Caki2 (cell line): ENCODE data around the gene NKAP. TPM values are rescaled to one million over a fixed set of nuclear protein-coding genes. Genes with fewer than 3 reads are reported as not detected.
A peak's percentile ranks its signal among the peaks of the same experiment; 100 is the strongest.
"Not testable (repeated sequence)": the region's sequence is repeated elsewhere in the genome, so short reads cannot be mapped to it uniquely, and the experiment has no call there.

Experiments
- DNase-seq: peaks from one replicate; pipeline ENCODE4 v3.0.0-alpha.2; 2015; ENCODE audit warnings: low read depth
- in situ Hi-C: cut with HindIII; loops from 2 replicates; pipeline ENCODE4 v1.10.0; 2016; ENCODE audit warnings: low sequenced_read_pairs, low pct_unique_long_range_greater_than_20kb, mixed read lengths
- total RNA-seq: library from RNA; depleted of rRNA; stranded (reverse); fragments of >200 nt; shearing (Covaris generic); gene quantifications from 2 replicates; pipeline ENCODE4 v1.2.3, GENCODE V29; 2014; ENCODE audit warnings: low replicate concordance

Gene NKAP
- total RNA-seq, 1 experiment from 2014 or later = 5.7 TPM

DNA sequence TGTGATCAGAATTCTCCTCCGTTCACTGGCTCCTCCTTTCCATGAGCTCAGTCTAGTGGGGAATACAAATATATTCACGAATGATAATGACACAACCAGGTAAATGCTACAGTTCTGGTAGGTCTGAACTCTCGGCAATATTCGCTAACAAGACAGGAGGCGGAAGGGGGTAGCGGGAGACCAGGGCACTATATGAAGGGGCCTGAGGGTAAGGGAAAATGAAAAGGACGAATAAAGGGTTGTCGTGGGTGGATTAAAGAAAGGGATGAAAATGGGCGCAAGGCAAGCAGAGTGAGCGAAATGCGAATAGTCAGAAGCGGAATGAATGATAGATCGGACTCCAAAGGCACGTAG lies 743 bp downstream of the NKAP start:
- in situ Hi-C loops = no loop called here
- no peak for DNase-seq

DNA sequence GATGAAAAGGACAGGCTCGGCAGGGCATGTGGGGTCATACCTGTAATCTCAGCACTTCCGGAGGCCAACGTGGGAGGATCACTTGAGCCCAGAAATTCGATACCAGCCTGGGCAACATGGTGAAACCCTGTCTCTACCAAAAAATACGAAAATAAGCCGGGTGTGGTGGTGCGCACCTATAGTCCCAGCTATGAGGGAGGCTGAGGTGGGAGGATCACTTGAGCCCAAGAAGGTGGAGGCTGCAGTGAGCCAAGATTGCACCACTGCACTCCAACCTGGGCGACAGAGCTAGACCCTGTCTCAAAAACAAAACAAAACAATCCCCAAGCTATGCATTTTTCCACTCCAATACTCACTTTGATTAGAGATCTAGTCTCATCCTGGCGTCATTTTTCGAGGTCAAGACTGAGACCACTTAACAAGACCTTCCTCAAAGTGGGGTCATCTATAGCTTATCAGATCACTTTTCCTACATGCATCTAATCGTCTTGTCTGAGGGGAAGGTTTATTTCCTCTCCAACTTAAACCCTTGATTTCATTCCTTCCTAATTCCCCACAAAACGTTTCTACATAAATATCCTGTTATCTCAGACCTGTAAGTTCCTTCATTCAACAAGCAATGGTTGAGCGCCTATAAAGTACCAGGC lies 1.3 kb downstream of the NKAP start:
- in situ Hi-C loops = no loop called here

DNA sequence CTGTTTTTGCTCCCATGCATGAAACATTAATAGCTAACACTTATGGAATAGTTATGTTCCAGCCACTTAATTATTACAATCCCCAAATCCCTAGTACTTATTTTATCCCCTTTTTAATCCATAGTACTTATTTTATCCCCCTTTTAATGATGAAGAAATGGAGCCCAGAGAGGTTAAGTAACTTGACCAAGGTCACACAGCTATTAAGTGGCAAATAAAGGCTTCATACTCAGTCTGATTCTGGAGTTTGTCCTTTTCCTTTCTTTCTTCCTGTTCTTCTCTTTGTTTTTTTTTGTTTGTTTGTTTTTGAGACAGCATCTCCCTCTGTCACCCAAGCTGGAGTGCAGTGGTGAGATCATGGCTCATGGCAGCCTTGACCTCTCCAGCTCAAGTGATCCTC lies 2.2 kb downstream of the NKAP start:
- no peak for DNase-seq
- in situ Hi-C loops = no loop called here

More for the DNA sequence above, 1.3 kb downstream of the NKAP start:
- DNase-seq = no peak

DNA sequence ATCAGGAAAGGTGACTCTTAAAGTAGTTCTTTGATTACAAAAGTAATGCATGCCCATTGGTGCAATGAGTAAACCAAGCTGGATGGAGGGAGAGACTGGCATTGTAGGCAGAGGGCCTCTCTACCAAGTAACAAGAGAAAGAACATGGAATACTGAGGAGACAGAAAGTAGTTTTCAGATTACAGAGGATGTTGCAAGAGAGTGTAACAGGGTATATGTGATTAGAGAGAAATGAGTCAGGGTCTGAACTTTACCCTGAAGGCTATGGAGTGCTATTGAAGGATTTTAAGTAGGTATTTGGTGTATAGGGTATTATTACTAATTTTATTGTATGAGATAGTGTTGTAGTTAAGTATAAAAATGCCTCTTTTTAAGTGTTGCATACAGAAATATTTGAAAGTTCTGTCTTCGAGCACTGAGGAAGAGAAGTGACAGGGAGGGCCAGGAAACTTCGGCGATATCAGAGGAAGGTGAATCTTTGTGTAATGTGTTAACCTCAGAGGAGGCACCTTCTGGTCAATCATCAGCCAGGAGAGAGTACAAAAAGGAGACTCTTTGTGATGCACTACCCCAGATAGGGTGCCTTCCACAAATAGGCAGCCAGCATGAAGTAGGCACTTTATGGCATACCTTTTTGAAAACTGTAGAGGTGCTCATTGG lies 8.2 kb downstream of the NKAP start:
- in situ Hi-C loops = no loop called here
- DNase-seq = no peak

DNA sequence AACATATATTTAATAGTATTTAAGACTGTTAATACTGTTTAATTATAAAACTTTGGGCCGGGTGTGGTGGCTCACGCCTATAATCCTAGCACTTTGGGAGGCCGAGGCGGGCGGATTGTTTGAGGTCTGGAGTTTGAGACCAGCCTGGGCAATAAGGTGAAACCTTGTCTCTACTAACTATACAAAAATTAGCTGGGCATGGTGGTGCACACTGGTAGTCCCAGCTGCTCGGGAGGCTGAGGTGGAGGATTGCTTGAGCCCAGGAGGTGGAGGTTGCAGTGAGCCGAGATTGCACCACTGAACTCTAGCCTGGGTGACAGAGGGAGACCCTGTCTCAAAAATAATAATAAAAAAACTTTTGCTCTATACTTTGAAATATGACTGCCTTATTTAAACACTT lies 21.2 kb downstream of the NKAP start:
- in situ Hi-C loops, DNase-seq: not testable (repeated sequence)

DNA sequence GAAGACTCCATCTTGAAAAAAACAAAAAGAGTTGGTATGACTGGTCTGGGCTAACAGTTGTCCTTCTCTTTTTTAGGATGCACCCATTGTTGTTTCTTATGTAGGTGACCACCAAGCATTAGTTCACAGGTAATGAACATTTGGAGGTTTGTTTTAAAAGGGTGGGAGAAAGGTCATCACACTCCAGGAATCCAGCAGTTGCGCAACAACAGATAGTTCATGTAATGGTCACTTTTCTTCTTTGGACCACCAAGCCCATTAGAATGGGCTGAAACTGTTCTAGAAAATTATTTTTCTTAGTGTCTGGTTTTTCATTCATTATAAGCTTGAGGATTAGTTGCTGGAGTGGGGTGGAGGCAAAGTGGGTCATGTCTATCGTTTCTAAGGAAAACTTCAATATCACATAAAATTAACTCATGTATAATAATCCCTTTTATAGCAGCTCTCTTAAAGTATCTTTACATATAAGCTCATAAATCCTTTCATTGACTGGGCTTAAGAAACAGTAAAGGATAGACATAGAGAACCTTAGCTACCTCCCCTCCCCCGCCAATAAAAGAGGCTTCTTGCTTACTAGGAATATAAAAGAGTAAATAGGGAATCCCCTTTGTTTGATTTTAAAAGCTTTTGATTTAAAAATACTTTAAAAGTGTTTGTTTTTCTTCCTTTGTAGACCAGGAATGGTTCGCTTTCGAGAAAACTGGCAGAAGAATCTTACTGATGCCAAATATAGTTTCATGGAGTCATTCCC lies 23.5 kb downstream of the NKAP start:
- in situ Hi-C loops = no loop called here
- no peak for DNase-seq

DNA sequence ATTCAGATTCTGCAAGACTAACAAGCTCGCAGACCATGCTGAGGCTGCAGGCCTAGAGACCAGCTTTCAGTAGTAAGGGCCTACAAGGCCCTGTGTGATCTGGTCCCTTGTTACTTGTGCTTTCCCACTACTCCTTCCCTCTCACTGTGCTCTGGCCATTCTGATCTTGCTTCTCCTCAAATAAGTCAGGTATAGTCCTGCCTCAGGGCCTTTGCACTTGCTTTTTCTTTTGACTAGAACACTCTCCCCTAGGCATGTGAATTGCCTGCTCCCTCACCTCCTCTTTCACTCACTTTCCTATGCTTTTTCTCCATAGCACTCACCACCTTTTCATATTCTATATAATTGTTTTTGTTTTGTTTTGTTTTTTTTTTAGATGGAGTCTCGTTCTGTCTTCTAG lies 25.7 kb downstream of the NKAP start:
- in situ Hi-C loops = no loop called here
- no peak for DNase-seq

DNA sequence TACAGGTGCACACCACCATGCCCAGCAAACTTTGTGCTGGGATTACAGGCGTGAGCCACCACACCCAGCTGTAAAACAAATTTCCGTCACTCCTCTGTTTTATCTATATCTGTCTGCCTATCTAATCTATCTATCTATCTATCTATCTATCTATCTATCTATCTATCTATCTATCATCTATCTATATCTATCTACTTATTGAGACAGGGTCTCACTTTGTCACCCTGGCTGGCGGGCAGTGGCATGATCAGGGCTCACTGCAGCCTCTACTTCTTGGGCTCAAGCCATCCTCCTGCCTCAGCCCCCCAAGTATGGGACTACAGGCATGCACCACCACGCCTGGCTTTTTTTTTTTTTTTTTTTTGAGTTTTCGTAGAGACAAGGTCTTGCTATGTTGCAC lies 27.2 kb downstream of the NKAP start:
- in situ Hi-C loops = no loop called here
- no peak for DNase-seq

DNA sequence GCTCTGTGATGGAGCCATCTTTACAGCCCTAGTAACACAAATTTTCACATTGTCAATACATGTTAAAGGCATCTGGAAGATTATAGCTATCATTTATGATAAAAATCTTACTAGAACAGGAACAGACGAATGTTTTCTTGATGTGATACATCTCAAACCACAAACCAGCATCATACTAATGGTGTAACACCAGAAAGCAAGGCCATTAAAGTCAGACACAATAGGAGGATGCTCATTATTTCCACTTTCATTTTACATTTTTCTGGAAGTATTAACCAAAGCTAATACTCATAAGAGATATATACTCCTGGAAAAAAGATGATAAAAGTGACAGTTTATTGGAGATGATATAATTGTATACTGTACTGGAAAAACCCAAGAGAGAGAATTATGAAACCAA lies 42.6 kb downstream of the NKAP start:
- DNase-seq = no peak
- in situ Hi-C loops = no loop called here

DNA sequence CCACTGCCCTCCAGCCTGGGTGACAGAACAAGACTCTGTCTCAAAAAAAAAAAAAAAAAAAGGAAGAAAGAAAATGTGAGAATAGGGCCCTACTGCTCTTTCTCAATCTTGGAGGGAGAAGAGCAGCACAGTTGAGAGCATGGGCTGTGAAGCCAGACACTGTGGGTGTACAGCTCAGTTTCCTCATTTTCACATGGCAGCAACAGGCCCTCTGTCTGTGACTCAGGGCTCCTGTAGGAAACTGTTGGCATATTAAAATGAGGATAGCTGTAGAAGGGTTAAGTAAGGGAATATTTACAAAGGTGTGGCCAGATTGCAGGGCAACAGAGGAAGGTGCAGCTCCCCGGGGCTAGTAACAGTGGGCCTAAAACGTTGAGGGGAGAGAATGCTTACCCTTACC lies 44.4 kb downstream of the NKAP start:
- DNase-seq = no peak
- in situ Hi-C loops = no loop called here

DNA sequence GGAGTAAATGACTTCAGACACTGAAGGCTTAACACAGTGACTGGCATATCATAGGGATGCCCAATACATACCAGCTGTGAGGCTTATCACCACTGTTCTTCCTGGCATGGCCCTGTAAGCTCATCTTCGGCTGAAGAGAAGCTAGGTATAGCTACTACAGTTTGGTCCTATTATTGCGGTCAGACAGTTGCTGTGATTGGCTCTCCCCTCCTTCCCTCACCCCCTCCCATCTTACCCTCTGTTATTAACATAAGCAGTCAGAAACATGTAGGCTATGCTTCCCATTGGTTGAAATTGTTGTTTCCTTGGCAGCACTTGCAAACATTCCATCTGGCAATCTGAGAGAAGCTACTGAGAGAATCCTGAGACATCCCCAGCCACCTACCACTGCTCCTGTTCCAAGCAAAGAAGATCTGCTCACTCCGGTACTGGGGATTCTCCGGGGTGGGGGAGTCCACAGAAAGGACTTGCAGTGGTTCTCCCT lies 47.7 kb downstream of the NKAP start, which contains the start of gene AKAP14:
Gene AKAP14, plus strand, starts transcription at position 51 of the 484 bp plus-strand sequence. CDS start 7,331 bp downstream, outside the sequence.
- no peak for DNase-seq

DNA sequence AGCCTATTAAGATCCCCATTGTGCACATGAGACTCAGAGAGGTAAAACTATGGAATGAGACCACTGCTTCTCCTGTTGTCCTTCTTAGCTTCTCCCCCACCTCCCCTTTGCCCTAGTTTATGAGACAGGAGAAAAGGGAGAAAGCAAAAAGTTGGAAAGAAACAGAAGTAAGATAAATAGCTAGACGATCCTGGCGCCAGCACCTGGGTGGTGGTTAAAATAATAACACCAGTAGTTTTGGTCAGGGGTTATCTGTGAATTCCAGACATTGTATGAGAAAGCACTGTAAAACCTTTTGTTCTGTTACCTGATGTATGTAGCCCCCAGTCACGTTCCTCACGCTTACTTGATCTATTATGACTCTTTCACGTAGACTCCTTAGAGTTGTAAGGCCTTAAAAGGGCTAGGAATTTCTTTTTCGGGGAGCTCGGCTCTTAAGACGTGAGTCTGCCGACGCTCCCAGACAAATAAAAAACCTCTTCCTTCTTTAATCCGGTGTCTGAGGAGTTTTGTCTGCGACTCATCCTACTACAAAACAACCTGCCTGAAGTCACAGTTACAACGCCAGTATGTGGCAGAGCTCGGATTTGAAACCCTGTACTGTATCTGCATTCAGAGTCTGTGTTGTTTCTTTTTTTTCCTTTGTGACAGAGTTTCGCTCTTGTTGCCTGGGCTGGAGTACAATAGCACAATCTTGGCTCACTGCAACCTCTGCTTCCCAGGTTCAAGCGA lies 51.4 kb downstream of the NKAP start:
- DNase-seq, in situ Hi-C loops: not testable (repeated sequence)

More for the DNA sequence above, 47.7 kb downstream of the NKAP start, which contains the start of gene AKAP14:
- in situ Hi-C loops = no loop called here

DNA sequence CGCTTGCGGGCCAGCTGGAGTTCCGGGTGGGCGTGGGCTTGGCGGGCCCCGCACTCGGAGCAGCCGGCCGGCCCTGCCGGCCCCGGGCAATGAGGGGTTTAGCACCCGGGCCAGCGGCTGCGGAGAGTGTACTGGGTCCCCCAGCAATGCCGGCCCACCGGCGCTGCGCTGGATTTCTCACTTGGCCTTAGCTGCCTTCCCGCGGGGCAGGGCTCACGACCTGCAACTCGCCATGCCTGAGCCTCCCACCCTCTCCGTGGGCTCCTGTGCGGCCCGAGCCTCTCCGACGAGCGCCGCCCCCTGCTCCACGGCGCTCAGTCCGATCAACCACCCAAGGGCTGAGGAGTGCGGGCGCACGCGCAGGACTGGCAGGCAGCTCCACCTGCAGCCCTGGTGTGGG lies 52.9 kb downstream of the NKAP start:
- in situ Hi-C loops, DNase-seq: not testable (repeated sequence)

DNA sequence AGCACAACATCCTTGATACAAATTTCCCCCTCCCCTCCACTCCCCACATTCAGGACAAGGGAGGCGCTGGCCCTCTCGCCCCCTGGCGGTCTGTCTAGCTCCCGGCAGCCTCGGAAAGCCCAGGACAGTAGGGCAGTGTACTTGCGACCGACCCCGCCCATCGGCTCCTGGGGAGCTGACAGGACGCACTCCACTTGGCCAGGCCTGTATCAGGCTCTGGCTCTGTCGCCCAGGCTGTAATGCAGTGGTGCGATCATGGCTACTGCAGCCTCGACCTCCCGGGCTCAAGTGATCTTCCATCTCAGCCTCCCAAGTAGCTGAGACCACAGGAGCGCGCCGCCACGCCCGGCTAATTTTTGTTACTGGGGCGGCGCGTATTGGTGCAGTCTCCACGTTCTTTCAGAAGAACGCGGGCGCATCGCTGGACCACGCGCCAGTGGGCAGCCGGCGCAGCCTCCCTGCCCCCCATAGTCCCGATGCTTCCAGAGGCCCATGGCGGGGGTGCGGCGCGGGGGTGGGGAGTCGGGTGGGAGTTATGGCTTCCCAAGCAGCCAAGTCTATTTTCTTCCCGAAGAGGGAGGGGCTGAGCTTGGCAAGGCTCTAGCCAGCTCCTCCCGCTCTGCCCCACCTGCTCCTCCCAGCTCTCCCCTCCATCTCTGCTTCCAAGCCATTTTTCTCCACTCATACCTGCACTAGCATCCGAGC lies 55.7 kb downstream of the NKAP start:
- in situ Hi-C loops = no loop called here

DNA sequence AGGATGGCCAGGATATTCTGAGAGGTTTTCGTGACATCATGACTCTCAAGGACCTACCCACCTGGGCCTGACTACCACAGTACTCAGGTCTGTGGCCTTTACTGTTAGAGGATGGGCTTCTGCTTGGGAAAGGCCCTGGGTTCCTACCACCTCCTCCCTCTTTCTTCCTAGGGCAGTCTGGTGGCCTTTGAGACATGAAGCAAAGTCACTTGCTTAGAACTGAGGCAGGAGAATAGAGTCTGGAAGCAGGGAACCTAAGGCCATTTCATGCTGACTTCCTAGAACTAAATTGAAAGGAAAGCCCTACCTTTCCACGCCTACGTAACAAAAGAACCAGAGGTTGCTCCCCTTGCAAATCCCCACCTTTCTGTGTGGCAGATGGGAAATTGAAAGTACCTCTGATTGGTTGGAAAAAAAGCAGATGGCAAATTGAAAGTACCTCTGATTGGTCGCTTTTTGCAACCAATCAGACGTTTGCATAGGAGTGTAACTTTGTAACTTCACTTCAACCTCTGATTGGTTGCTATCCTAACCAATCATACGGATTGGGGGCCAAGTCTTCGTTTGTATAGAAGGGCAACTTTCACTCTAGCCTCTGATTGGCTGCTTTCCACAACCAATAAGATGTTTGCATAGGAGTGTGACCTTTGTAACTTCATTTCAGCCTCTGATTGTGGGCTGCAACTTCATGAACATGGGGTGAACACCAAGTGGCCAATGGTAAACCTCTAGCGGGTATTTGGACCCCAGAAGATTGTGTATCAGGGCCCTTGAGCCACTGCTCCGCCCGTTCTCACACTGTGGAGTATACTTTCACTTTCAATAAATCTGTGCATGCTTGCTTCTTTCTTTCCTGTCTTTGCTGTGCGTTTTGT lies 57.8 kb downstream of the NKAP start:
- in situ Hi-C loops = no loop called here
- DNase-seq = peak; percentile 88

More for the DNA sequence above, 55.7 kb downstream of the NKAP start:
- peak; percentile 30 for DNase-seq

DNA sequence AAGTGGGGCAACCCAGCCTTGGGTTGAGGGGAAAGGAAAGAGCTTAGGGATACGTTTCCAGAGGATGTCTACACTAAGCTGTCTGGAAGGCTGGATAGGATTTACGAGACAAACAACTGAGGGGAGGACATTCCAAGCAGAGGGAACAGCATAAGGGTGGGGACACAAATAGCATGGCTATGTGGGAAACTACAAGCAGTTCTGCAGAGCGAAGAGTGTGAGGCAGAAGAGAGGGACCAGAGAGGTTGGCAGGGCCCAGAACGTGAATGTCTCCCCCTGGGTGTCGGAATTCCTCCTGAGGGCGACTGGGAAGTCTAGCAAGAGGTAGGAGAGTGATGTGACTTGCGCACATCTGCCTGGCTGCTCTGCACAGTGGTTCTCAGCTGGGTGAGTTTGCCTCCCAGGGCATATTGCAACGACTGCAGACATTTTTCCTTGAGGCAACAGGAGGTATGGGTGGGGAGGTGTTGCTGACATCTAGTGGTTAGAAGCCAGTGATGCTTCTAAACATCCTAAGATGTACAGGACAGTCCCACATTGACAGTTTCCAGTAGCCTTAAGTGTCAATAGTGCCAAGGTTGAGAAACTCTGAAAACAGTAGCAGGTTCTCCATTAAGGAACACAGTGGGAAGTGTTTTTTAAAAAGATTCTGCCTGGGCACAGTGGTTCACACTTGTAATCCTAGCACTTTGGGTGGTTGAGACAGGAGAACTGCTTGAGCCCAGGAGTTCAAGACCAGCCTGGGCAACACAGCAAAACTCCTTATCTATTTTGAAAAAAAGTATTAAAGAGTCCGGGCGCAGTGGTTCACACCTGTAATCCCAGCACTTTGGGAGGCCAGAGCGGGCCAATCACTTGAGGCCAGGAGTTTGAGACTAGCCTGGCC lies 62.8 kb downstream of the NKAP start:
- in situ Hi-C loops = no loop called here
- peak; percentile 37 for DNase-seq
